ENCODE results near the gene HS6ST1.

Gene HS6ST1

DNA sequence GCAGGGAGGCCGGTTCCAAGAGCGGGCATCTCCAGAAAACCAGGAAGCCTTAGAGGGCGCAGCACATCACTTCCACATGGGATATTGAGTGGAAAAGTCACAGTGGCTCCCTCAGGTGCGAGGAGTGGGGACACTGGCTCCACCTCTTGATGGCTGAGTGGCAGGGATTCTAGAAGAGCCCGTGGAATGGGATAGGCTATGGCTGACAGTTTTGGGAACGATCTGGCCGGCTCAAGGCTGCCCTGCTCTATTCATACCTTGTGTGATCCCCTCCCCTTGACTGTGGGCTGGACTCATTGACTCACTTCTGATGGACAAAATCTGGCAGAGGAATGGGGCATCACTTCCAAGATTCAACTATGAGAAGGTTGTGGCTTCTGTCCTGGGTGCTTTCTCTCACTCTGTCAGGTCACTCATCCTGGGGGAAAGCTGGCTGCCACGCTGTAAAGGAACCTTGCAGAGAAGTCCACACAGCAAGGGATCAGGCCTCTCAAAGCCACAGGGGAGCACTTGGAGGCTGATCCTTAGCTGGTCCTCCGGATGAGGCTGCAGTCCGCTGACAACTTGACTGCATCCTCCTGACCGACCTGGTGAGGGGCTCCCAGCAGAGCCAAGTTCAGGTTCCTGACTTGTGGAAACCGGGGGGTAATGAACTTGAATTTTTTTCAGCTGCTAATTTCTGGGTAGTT is 46.7 kb upstream of the HS6ST1 start:
- no peaks in the 10 kb centered on the region for H3K9me2 ChIP-seq (ENCODE audit: low read depth, low read length)
- no peak overlapping the region for H2AFZ ChIP-seq (ENCODE audit: low read length)

DNA sequence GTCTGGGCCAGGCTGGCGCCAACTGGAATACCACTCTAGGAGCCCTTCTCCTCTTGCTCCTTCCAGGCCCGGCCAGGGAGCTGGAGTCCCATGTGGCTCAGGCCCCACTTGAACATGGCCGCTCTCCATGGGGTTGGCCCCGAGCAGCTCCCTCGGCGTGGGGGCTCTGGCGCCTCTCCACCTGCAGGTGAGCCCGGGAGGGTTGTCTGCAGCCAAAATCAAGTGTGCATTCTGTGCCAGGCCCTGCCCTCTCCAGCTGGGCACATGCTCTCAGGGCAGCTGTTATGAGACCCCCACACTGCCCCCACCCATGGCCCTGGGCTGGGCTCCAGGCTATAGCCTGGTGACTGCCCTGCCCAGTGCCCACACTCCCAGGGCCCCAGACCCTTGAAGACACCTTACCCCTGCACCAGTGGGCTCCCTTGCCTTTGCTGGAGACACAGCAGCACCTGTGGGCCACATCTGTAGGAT is 45.8 kb upstream of the HS6ST1 start:
- H3K4me1 ChIP-seq (ENCODE audit: insufficient read depth, low read length, severe bottlenecking), result no peaks in the 10 kb centered on the region
- TF ChIP-seq, protein P1, sequence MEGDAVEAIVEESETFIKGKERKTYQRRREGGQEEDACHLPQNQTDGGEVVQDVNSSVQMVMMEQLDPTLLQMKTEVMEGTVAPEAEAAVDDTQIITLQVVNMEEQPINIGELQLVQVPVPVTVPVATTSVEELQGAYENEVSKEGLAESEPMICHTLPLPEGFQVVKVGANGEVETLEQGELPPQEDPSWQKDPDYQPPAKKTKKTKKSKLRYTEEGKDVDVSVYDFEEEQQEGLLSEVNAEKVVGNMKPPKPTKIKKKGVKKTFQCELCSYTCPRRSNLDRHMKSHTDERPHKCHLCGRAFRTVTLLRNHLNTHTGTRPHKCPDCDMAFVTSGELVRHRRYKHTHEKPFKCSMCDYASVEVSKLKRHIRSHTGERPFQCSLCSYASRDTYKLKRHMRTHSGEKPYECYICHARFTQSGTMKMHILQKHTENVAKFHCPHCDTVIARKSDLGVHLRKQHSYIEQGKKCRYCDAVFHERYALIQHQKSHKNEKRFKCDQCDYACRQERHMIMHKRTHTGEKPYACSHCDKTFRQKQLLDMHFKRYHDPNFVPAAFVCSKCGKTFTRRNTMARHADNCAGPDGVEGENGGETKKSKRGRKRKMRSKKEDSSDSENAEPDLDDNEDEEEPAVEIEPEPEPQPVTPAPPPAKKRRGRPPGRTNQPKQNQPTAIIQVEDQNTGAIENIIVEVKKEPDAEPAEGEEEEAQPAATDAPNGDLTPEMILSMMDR (IDR thresholded peaks at IDR 0.05; ENCODE audit: low read length), result no peak
- TF ChIP-seq EZH2 (IDR thresholded peaks at IDR 0.05; ENCODE audit: borderline replicate concordance, low read length), result no peak
- no peaks in the 10 kb centered on the region for H3F3A ChIP-seq (ENCODE audit: insufficient read depth, low read length)
- H3K9me3 ChIP-seq (ENCODE audit: low read length), result no peaks in the 10 kb centered on the region
- no peaks in the 10 kb centered on the region for H3K79me2 ChIP-seq (ENCODE audit: insufficient read depth, low read length)
- H3K27ac ChIP-seq (ENCODE audit: low read depth, low read length, poor library complexity, severe bottlenecking), result no peak overlapping the region
- no peaks in the 10 kb centered on the region for H4K20me1 ChIP-seq (ENCODE audit: insufficient read depth, low read length)
- no peak overlapping the region for H3K4me2 ChIP-seq (ENCODE audit: low read length)
- no peaks in the 10 kb centered on the region for H3K9me2 ChIP-seq (ENCODE audit: low read depth, low read length)
- H2AFZ ChIP-seq (ENCODE audit: low read length), result no peak overlapping the region
- peaks cover 3% of the 10 kb centered on the region; the same call in 1 of the 2 replicates for H3K27me3 ChIP-seq (ENCODE audit: insufficient read depth, low read length)
- H3K9ac ChIP-seq (ENCODE audit: low read length), result no peak overlapping the region
- H3K4me3 ChIP-seq (ENCODE audit: low read depth, low read length, poor library complexity, severe bottlenecking), result no peak overlapping the region
- H3K36me3 ChIP-seq (ENCODE audit: insufficient read depth, low read length), result no peaks in the 10 kb centered on the region

More for the DNA sequence above, 46.7 kb upstream of the HS6ST1 start:
- peaks cover 3% of the 10 kb centered on the region; the same call in 1 of the 2 replicates for H3K27me3 ChIP-seq (ENCODE audit: insufficient read depth, low read length)
- H3K36me3 ChIP-seq (ENCODE audit: insufficient read depth, low read length), result no peaks in the 10 kb centered on the region
- H4K20me1 ChIP-seq (ENCODE audit: insufficient read depth, low read length), result no peaks in the 10 kb centered on the region
- no peaks in the 10 kb centered on the region for H3K79me2 ChIP-seq (ENCODE audit: insufficient read depth, low read length)
- H3K4me1 ChIP-seq (ENCODE audit: insufficient read depth, low read length, severe bottlenecking), result no peaks in the 10 kb centered on the region
- no peak overlapping the region for H3K27ac ChIP-seq (ENCODE audit: low read depth, low read length, poor library complexity, severe bottlenecking)
- no peak overlapping the region for H3K4me3 ChIP-seq (ENCODE audit: low read depth, low read length, poor library complexity, severe bottlenecking)
- H3K9me3 ChIP-seq (ENCODE audit: low read length), result no peaks in the 10 kb centered on the region
- TF ChIP-seq EZH2 (IDR thresholded peaks at IDR 0.05; ENCODE audit: borderline replicate concordance, low read length), result no peak
- TF ChIP-seq, protein P1 (IDR thresholded peaks at IDR 0.05; ENCODE audit: low read length), result no peak
- no peak overlapping the region for H3K9ac ChIP-seq (ENCODE audit: low read length)
- no peaks in the 10 kb centered on the region for H3F3A ChIP-seq (ENCODE audit: insufficient read depth, low read length)
- H3K4me2 ChIP-seq (ENCODE audit: low read length), result no peak overlapping the region

DNA sequence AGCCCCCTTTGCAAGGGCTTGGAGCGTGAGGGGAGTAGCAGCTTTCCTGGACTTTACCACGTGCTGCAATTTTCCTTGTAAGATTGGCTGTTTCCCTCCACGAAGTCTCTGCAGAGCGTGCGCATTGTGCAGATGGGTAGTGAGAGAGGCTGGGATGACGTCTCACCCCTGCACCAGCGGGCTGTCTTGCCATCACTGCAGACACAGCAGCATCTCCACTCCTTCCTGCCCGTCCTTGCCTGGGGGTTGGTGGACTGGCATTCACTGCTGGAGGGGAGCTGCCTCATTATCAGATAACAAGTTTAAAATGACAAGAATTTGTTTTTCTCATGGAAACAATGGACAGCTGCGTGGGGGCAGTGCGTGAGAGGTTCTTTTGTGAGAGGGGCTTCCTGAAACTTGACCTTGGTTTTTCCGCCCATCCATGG is 45.3 kb upstream of the HS6ST1 start:
- H3K4me3 ChIP-seq (ENCODE audit: low read depth, low read length, poor library complexity, severe bottlenecking), result no peak overlapping the region
- H3K27me3 ChIP-seq (ENCODE audit: insufficient read depth, low read length), result peaks cover 3% of the 10 kb centered on the region; the same call in 1 of the 2 replicates
- H3K79me2 ChIP-seq (ENCODE audit: insufficient read depth, low read length), result no peaks in the 10 kb centered on the region
- no peak overlapping the region for H3K4me2 ChIP-seq (ENCODE audit: low read length)
- no peaks in the 10 kb centered on the region for H4K20me1 ChIP-seq (ENCODE audit: insufficient read depth, low read length)
- no peak overlapping the region for H3K9ac ChIP-seq (ENCODE audit: low read length)
- H3K4me1 ChIP-seq (ENCODE audit: insufficient read depth, low read length, severe bottlenecking), result no peaks in the 10 kb centered on the region
- H3K27ac ChIP-seq (ENCODE audit: low read depth, low read length, poor library complexity, severe bottlenecking), result no peak overlapping the region
- no peaks in the 10 kb centered on the region for H3K9me3 ChIP-seq (ENCODE audit: low read length)
- H3K36me3 ChIP-seq (ENCODE audit: insufficient read depth, low read length), result no peaks in the 10 kb centered on the region
- H3K9me2 ChIP-seq (ENCODE audit: low read depth, low read length), result no peaks in the 10 kb centered on the region
- no peak overlapping the region for H2AFZ ChIP-seq (ENCODE audit: low read length)
- no peaks in the 10 kb centered on the region for H3F3A ChIP-seq (ENCODE audit: insufficient read depth, low read length)
- no peak for TF ChIP-seq EZH2 (IDR thresholded peaks at IDR 0.05; ENCODE audit: borderline replicate concordance, low read length)
- TF ChIP-seq, protein P1 (IDR thresholded peaks at IDR 0.05; ENCODE audit: low read length), result no peak

Data from OCI-LY1 (cell line).